HPDE6-E6E7 (cell line): ENCODE data around the gene PSMD6.

Experiments
- DNase-seq: peaks from one replicate; pipeline ENCODE4 v3.0.0; 2011; ENCODE audit warnings: missing footprints; ENCODE audit errors: extremely low spot score

PSMD6 gene

DNA sequence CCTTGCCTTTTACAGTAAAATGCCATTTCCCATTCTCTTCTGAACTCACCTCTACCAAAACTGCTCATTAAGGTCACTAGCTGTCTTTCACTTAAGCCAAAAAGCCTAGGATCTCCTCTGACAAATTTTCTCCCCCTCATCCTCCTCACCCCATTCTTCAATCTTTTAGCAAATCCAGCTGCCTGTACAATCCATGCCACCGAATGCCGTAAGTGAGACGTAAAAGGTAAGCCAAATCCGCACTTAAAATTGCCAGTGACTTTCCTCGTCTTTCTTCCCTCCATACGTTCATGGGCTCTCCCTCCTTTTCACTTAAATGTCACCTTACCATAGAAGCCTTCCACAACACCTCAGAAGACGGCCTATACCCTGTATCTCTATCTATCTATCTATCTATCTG is 13.8 kb downstream of the PSMD6 start:
- no peak for DNase-seq

- no peak for DNase-seq
Observed at GRCh38 chr3:64008487-64009351, 14.6 kb downstream of the PSMD6 start.

GRCh38 chr3:64008017-64008416 is 15.3 kb downstream of the PSMD6 start:
- DNase-seq, result no peak

DNA sequence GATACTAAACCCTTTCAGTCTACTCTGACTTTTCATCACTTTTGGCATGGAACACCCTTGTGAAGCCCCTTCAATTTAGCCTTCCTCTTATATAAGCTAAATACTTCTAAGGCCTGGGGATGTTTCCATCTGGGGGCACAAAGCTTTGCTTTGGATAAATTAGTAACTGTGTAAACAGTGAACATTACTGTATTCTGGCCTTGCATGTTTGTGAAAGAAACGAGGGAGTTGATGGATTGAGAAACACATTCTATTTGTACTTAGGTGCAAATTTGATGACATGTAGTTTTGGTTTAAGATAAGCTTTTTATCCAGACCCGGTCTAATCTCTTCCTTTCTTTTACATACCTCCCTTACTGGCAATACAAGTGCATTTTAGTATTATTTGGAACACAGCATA is 19.7 kb downstream of the PSMD6 start:
- DNase-seq, result no peak

DNA sequence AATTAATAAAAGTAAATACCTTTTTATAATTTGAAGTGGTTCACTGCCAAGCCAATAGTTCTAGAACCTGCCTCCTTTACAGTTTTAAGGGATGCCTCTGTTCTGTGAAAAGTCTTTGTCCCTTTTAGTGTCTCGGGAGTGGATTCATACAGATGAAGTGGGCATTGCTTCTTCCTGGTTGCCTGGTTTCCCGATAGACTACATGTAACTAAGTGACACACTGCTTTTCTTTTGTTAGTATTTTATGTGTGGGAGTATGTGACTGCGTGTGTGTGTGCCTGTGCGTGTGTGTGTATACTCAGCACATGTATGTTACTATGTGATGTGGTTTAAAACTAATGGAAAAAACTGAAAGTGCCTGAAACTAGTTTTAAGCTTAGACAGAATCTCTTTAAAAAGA is 21.1 kb downstream of the PSMD6 start:
- DNase-seq, result no peak

- DNase-seq, result no peak
Observed at GRCh38 chr3:64000453-64001055, 22.7 kb downstream of the PSMD6 start.

- DNase-seq, result no peak
Observed at GRCh38 chr3:63998852-63999754, 24.2 kb downstream of the PSMD6 start.

- no peak for DNase-seq
Observed at GRCh38 chr3:63995086-63995485, 28.2 kb downstream of the PSMD6 start.

DNA sequence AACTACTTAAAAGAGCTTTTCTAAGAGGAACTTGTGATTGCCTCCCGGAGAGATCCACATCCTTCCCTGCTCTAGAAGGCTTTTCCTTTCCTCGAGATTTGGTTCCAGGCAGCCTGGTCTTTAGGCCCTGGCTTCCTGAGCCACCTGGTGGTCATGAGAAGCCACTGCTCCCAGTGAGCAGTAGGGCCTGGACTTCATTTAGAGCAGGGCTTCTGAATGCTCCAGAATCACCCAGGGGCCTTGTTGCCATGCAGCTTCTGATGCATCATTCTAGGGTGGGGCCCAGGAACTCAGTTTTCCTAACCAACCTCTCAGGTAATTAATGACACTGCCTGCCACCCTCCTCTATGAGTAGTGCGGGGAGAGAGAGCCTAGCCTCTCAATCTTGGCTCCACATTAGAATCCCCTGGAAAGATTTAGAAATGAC is 29.6 kb downstream of the PSMD6 start:
- DNase-seq, result peak; percentile 41

DNA sequence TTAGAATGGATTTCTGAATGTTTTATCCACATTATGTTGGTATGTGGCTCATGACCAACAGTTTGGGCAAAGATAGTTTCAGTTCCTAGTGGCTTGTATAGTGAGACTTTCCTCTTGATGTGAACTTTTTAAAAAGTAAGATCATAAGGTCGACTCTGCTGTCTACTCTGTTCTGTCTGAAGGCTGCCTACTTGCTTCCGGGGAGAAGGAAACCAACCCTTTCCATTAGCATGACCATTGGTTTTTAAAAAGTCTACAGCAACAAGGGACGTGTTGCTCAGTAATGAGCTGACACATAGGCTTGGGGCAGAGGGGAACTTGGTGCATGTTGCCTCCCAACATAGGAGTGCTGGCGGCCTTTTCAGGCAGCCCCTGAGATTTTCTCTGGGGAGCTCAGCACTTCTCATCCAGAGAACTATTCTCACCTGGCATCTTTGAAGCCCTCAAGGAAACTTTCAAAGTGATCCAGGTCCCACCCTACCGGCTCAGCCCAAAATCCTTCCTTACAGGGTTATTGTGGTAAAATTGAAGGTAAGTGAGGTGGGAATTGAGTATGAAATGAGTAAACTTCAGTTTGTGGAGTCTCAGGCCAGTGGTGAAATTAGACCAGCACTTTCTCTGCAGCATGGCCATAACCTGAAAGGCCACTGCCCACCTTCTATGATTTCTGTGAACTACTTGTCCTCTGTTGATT is 30.6 kb downstream of the PSMD6 start:
- no peak for DNase-seq

GRCh38 chr3:63991666-63992065 is 31.6 kb downstream of the PSMD6 start:
- no peak for DNase-seq

DNA sequence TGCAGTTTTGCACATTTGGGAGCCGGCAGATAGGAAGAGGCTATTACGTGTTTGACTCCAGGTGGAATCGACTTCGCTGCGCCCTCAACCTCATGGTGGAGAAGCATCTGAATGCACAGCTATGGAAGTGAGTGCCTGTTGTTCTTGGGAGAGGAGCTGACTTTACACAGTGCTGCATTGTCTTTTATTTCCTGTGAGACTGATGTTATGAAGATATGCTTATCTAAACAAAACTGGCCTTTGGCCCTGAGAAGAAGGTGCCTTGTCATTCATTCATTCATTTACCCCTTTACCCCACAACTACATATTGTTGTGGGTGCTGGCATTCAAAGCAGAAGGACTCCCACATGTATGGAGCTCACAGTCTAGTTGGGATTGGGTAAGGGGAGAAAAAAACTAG is 32.6 kb downstream of the PSMD6 start:
- DNase-seq, result no peak

DNA sequence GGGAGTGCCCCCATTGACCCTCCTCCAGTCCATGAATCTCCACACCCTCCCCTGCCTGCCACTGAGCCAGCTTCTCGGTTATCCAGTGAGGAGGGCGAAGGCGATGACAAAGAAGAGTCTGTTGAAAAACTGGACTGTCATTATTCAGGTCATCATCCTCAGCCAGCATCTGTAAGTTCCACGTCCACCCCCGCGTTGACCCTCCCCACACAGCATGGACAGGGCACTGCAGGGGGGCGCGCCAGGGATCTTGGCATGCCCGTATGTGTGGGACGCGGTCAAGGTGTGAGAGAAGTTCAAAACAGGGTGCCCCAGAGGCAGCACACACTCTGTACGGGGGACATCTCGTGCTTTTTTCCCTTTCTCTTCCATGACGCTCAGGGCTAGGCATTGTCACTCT is 33.1 kb downstream of the PSMD6 start:
- no peak for DNase-seq

- no peak for DNase-seq
Observed at GRCh38 chr3:63988943-63989342, 34.4 kb downstream of the PSMD6 start.

- DNase-seq, result no peak
Observed at GRCh38 chr3:63986831-63987230, 36.5 kb downstream of the PSMD6 start.

DNA sequence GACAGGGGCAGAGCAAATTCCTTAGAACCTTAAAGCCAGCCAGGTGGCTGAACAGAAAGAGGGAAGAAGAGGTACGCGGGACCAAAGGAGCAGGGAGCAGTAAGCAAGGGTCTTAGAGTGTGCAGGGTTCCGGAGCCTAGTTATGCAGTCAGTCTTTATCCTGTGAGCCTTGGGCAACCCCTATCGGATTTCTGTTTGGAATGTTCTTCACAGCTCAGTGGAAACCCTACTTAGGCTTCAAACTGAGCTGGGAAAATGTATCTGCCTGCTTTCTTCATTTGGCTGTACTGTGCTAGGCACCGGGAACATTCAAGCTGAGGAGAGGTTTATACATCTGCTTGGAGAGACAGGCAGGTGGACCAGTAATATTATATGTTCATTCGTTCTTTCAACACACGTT is 37.1 kb downstream of the PSMD6 start:
- no peak for DNase-seq

- no peak for DNase-seq
Observed at GRCh38 chr3:63984391-63984790, 38.9 kb downstream of the PSMD6 start.

- DNase-seq, result no peak
Observed at GRCh38 chr3:63981980-63982379, 41.3 kb downstream of the PSMD6 start.

DNA sequence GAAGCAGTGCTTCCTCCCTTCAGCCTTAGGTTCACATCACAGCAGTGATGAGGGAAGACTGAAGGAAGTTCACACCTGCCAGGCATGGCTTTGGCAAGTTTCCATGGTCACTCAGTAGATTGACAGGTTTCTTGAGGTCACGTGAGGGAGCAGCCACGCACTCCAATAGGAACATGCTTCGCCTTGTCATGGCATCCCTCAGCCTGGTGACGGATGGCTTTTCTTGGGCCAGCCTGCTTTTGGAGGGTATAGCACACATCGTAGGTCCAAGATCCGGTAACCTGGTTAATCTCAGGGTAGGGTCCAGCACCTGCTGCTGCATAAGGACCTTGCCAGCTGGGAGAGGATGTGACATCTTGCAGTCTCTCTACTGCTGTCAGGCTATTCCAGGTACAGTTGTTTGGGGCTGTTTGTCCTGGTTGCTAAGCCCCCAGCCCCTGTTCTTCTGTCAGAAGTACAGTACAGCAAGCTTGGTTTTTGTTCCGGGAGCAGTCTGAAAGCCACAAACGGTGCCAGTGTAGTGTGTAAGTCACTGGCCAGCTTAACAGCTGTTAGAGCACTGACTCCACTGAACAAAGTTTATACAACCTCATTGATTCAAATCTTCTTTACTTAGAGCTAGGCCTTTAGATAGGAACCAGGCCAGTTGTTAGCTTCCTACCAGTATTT is 42.3 kb downstream of the PSMD6 start:
- no peak for DNase-seq

DNA sequence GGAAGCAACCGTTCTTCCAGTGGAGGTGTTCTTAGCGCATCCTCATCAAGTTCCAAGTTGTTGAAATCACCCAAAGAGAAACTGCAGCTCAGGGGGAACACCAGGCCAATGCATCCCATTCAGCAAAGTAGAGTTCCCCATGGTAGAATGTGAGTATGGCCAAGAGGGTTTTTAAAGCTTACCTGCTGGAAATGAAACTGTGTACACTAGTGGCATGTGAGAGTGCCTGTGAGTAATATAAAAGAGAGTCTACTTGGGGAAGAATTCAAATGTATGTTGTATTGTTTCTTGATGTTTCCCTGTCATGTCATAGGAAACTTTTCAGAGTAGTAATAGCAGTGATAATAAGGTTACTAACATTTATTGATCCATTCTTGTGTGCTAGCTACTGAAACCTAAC is 43.3 kb downstream of the PSMD6 start:
- no peak for DNase-seq
